ENCODE results near the gene HRH1. TPM values are rescaled to one million over a fixed set of nuclear protein-coding genes. Genes with fewer than 3 reads are reported as not detected.
A peak's percentile ranks its signal among the peaks of the same experiment; 100 is the strongest.

Gene HRH1
- total and polyA plus RNA-seq, 2 donors (not counting 3 experiments of a cell fraction or from before 2014, with no cell fraction given): 16.2 to 21.2 TPM

DNA sequence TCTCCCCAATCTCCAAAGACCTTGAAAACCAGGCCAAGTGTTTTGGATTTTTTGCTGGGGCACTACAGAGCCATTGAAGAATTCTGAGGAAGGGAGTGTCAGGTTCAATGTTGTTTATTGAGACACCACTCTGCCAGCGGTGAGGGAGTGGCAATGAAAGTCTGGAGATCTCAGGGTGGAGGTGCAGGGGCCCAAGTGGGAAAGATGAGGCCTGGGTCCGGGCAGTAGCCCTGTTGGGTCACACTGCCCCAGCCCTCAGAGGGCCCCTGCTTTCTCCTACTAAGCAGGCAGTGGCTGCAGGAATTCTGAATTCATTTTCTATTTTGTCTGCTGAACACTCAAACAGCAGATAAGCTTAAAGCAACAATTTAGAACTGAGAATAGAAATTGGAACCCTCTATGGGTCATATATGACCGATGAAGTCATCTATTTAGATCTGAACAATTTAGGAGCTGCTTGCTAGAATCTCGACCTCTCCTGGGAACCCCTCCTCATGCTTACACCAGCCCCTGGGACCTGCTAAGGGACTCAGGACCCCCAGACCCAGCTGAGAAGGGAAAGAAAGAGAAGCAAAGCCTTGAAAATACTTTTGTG lies 17.9 kb downstream of the HRH1 start:
- POLR2A ChIA-PET: no interaction called here
- Histone ChIP-seq H3K9me1 (replicated peaks; ENCODE audit: control insufficient read depth, extremely low read depth, insufficient read depth, low read length) (no peaks in the 10 kb centered on the region), H2AFZ (ENCODE audit: low read depth, low read length) (no peak overlapping the region), H3K36me3 (ENCODE audit: control insufficient read depth in 2 of 2, extremely low read depth in 1 of 2, insufficient read depth in 2 of 2, low read length in 2 of 2) (peaks cover 0 to 11% of the 10 kb centered on the region in 2 experiments), H3K9me3 (replicated peaks; ENCODE audit: control insufficient read depth, insufficient read depth, low read length) (no peaks in the 10 kb centered on the region), H3K4me1 (ENCODE audit: control insufficient read depth, extremely low read depth, insufficient read depth, low read length) (peaks cover 23% of the 10 kb centered on the region), H3K4me3 (replicated peaks in 1 of 3; ENCODE audit: insufficient read depth in 1 of 3, low read depth in 1 of 3, low read length in 3 of 3) (no peak overlapping the region), H3K4me2 (ENCODE audit: insufficient read depth, low read length) (no peak overlapping the region), H3K27ac (ENCODE audit: insufficient read depth, low read depth, low read length) (no peak overlapping the region), H3K27me3 (ENCODE audit: control insufficient read depth in 2 of 2, insufficient read depth in 2 of 2, low read length in 2 of 2) (no peaks in the 10 kb centered on the region), H4K20me1 (replicated peaks; ENCODE audit: control insufficient read depth, extremely low read depth, insufficient read depth, low read length) (no peaks in the 10 kb centered on the region), H3K79me2 (ENCODE audit: control insufficient read depth, insufficient read depth, low read length) (peaks cover 20% of the 10 kb centered on the region), H3K9ac (replicated peaks; ENCODE audit: extremely low read depth, insufficient read depth, low read length) (no peak overlapping the region)
- DNase-seq (ENCODE audit: low read depth, low spot score) (no peak), FAIRE-seq (peak; percentile 15)
- dilution Hi-C loops (cut with MboI; ENCODE audit: extremely low pct_ligation_motif_present, low sequenced_read_pairs): no loop called here
- TF ChIP-seq POLR2AphosphoS5 (IDR thresholded peaks at IDR 0.05; ENCODE audit: insufficient read depth, low read depth, low read length) (no peak), JUN (IDR thresholded peaks at IDR 0.05; ENCODE audit: borderline replicate concordance, insufficient read depth, insufficient read length, low read depth) (no peak), EZH2 (IDR thresholded peaks at IDR 0.05; ENCODE audit: borderline replicate concordance, low read depth, low read length, severe bottlenecking) (no peak), FOS (IDR thresholded peaks at IDR 0.05; ENCODE audit: borderline replicate concordance, insufficient read depth, low read length) (no peak)
- no TSS peak for BruUV-seq (replicated peaks)
- intact Hi-C loops (cut with micrococcal nuclease): no loop called here
- CTCF ChIA-PET: interaction anchor here (0.8 to 5.7 kb wide), 3 partner anchors 16 to 163 kb away, joined by 3 to 42 read pairs (median 4); partner anchors contain the start of gene HRH1

DNA sequence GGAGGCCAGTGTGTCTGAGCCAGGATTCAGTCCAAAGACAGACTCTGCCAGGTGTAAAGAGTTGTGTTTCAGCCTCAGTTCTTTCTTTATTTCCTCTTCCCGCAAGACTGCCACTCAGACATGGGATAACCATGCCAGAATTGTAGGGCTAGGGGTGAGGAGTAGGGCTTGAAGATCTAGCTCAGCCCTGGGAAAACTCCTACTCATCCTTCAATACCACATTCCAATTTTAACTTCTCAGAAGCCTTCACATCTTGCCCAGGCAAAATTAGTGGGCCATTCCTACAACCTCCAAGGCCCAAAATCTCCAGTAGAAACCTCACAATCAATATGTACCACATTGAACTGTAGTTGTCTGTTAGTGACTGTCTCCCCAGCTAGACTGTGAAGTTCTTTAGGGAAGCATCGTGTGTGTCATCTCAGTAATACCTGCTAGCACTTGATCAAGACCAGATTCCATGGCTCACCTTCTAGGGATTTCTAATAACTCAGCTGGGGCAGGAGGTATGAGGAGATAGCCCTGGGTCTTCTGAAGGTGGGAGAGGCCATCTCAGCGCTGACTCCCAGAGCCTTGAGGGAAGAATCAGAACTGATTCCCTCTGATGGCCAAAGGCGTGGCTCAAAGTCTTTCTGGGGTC lies 19.7 kb downstream of the HRH1 start:
- Histone ChIP-seq H3K4me3 (replicated peaks in 1 of 3; ENCODE audit: insufficient read depth in 1 of 3, low read depth in 1 of 3, low read length in 3 of 3) (no peak overlapping the region), H4K20me1 (replicated peaks; ENCODE audit: control insufficient read depth, extremely low read depth, insufficient read depth, low read length) (no peaks in the 10 kb centered on the region), H3K9ac (replicated peaks; ENCODE audit: extremely low read depth, insufficient read depth, low read length) (no peak overlapping the region), H3K9me1 (replicated peaks; ENCODE audit: control insufficient read depth, extremely low read depth, insufficient read depth, low read length) (no peaks in the 10 kb centered on the region), H3K27ac (ENCODE audit: insufficient read depth, low read depth, low read length) (no peak overlapping the region), H3K27me3 (ENCODE audit: control insufficient read depth in 2 of 2, insufficient read depth in 2 of 2, low read length in 2 of 2) (no peaks in the 10 kb centered on the region), H3K4me2 (ENCODE audit: insufficient read depth, low read length) (no peak overlapping the region), H3K9me3 (replicated peaks; ENCODE audit: control insufficient read depth, insufficient read depth, low read length) (no peaks in the 10 kb centered on the region), H3K79me2 (ENCODE audit: control insufficient read depth, insufficient read depth, low read length) (peaks cover 24% of the 10 kb centered on the region), H3K36me3 (ENCODE audit: control insufficient read depth in 2 of 2, extremely low read depth in 1 of 2, insufficient read depth in 2 of 2, low read length in 2 of 2) (peaks cover 0 to 16% of the 10 kb centered on the region in 2 experiments), H2AFZ (ENCODE audit: low read depth, low read length) (no peak overlapping the region), H3K4me1 (ENCODE audit: control insufficient read depth, extremely low read depth, insufficient read depth, low read length) (peaks cover 21% of the 10 kb centered on the region)
- BruUV-seq (replicated peaks): no TSS peak
- CTCF ChIA-PET: interaction anchor here (1.0 to 1.6 kb wide), 3 partner anchors 9 to 19 kb away, joined by 3 to 5 read pairs (median 4); partner anchors contain the start of gene HRH1
- POLR2A ChIA-PET: no interaction called here
- FAIRE-seq (no peak), DNase-seq (ENCODE audit: low read depth, low spot score) (no peak)
- TF ChIP-seq, protein P1, sequence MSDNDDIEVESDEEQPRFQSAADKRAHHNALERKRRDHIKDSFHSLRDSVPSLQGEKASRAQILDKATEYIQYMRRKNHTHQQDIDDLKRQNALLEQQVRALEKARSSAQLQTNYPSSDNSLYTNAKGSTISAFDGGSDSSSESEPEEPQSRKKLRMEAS (IDR thresholded peaks at IDR 0.05; ENCODE audit: insufficient read depth, insufficient read length): no peak
- TF ChIP-seq MYC (IDR thresholded peaks at IDR 0.05; ENCODE audit: low read depth, low read length): no peak
- no peak for TF ChIP-seq FOS (IDR thresholded peaks at IDR 0.05; ENCODE audit: borderline replicate concordance, insufficient read depth, low read length)
- no peak for TF ChIP-seq GATA2 (IDR thresholded peaks at IDR 0.05; ENCODE audit: insufficient read depth, insufficient read length, low read depth, low read length)
- TF ChIP-seq POLR2AphosphoS5 (IDR thresholded peaks at IDR 0.05; ENCODE audit: insufficient read depth, low read depth, low read length): no peak
- TF ChIP-seq JUN (IDR thresholded peaks at IDR 0.05; ENCODE audit: borderline replicate concordance, insufficient read depth, insufficient read length, low read depth): no peak
- no peak for TF ChIP-seq EZH2 (IDR thresholded peaks at IDR 0.05; ENCODE audit: borderline replicate concordance, low read depth, low read length, severe bottlenecking)
- no peak for TF ChIP-seq POLR2A (IDR thresholded peaks at IDR 0.05; ENCODE audit: low read depth, low read length)
- TF ChIP-seq, protein P2, sequence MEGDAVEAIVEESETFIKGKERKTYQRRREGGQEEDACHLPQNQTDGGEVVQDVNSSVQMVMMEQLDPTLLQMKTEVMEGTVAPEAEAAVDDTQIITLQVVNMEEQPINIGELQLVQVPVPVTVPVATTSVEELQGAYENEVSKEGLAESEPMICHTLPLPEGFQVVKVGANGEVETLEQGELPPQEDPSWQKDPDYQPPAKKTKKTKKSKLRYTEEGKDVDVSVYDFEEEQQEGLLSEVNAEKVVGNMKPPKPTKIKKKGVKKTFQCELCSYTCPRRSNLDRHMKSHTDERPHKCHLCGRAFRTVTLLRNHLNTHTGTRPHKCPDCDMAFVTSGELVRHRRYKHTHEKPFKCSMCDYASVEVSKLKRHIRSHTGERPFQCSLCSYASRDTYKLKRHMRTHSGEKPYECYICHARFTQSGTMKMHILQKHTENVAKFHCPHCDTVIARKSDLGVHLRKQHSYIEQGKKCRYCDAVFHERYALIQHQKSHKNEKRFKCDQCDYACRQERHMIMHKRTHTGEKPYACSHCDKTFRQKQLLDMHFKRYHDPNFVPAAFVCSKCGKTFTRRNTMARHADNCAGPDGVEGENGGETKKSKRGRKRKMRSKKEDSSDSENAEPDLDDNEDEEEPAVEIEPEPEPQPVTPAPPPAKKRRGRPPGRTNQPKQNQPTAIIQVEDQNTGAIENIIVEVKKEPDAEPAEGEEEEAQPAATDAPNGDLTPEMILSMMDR (IDR thresholded peaks at IDR 0.05; ENCODE audit: extremely low read depth in 1 of 2, insufficient read depth in 1 of 2, low read depth in 1 of 2, low read length in 2 of 2): no peak
- dilution Hi-C loops (cut with MboI; ENCODE audit: extremely low pct_ligation_motif_present, low sequenced_read_pairs): no loop called here
- intact Hi-C loops (cut with micrococcal nuclease): no loop called here
